Natural killer cell treated with Interleukin-12 subunit alpha and Interleukin-12 subunit beta and Interleukin-15 and Interleukin-18, amount 100 ng/mL, for 72 hours (primary cell): ENCODE measurements around the gene AHCY. TPM values are rescaled to one million over a fixed set of nuclear protein-coding genes. Genes with fewer than 3 reads are reported as not detected.

Experiments
- total RNA-seq, 2 donors: library from RNA; stranded (reverse); gene quantifications; one replicate each; pipeline ENCODE4 v1.2.3, GENCODE V29; 2022

AHCY gene
- total RNA-seq, 2 donors from 2014 or later: 61.3 to 121 TPM

Other genes starting within 250 kb of the AHCY start
- 10 to 100 TPM; 97.6 to 99.8 TPM for gene EIF2S2, start 191.1 kb downstream of the AHCY start, total RNA-seq
- not detected for gene ASIP, start 61.9 kb downstream of the AHCY start, total RNA-seq
- gene ITCH, start 59.9 kb upstream of the AHCY start, total RNA-seq: 10 to 100 TPM; 79.5 to 83.6 TPM
- 100 to 1,000 TPM in 1 of 2 donors, 10 to 100 TPM in 1; 71.4 to 120 TPM for gene DYNLRB1, start 213.1 kb upstream of the AHCY start, total RNA-seq